Erythroblast (primary cell): Measurements from ENCODE around the gene TRAPPC2L.

Source experiments
- GATA1 ChIP-seq: IDR thresholded peaks from 2 replicates; pipeline ENCODE4 v1.6.1; 2011; ENCODE audit warnings: low read depth, mild to moderate bottlenecking, control low read depth, low read length, moderate library complexity
- POLR2A ChIP-seq: IDR thresholded peaks from 2 replicates; pipeline ENCODE4 v1.6.1; 2011; ENCODE audit warnings: mild to moderate bottlenecking, low read length

GRCh38 chr16:88872650-88873331 lies 15.9 kb downstream of the TRAPPC2L start:
- no peak for TF ChIP-seq POLR2A
- TF ChIP-seq GATA1 = no peak
